Measurements from ENCODE around the gene VSTM2B.

DNA sequence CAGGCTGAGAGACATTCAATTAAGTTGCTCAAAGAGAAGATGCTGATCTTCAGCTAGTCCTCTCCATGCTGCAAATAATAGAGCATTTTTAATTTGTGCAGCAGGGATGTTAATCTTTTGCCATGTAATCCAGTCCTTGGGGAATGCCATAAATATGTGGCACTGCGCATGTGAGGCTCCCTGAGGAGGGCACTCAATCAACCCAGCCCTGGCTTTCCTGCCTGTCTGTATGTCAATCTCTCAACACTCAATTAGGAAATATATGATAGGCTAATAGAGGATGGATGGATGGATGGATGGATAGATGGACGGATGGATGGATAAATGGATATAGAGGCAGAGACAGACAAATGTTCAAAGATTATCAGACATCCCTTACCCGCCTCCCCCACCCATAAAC lies 48.7 kb downstream of the VSTM2B start:
- TF ChIP-seq PPARA (CRISPR knock-in tag; IDR thresholded peaks at IDR 0.05; ENCODE audit: borderline replicate concordance): no peak
- no peak for TF ChIP-seq TOX (CRISPR knock-in tag; IDR thresholded peaks at IDR 0.05; ENCODE audit: borderline replicate concordance)
- TF ChIP-seq ISL1 (CRISPR knock-in tag; IDR thresholded peaks at IDR 0.05): no peak
- no peak for TF ChIP-seq ZNF8 (CRISPR knock-in tag; IDR thresholded peaks at IDR 0.05)
- TF ChIP-seq ZFP3 (CRISPR knock-in tag; IDR thresholded peaks at IDR 0.05): no peak
- no peak for TF ChIP-seq GLIS3 (CRISPR knock-in tag; IDR thresholded peaks at IDR 0.05)
- TF ChIP-seq CSDC2 (CRISPR knock-in tag; IDR thresholded peaks at IDR 0.05): no peak
- no peak for TF ChIP-seq ZNF70 (CRISPR knock-in tag; IDR thresholded peaks at IDR 0.05)
- no peak for TF ChIP-seq OSR1 (CRISPR knock-in tag; IDR thresholded peaks at IDR 0.05)
- TF ChIP-seq ZFP30 (CRISPR knock-in tag; IDR thresholded peaks at IDR 0.05): no peak
- no peak for TF ChIP-seq TCF4 (CRISPR knock-in tag; IDR thresholded peaks at IDR 0.05; ENCODE audit: borderline replicate concordance)
- no peak for TF ChIP-seq RARB (CRISPR knock-in tag; IDR thresholded peaks at IDR 0.05)

All from SK-N-SH treated with all-trans-retinoic acid at 6 μM for 48 hours (cell line).